Brain microvascular endothelial cell (primary cell): ENCODE data around the gene SLC5A5.

Experiments used
- DNase-seq: peaks from one replicate; pipeline ENCODE4 v3.0.0-alpha.2; 2020
- H3K27ac ChIP-seq: fragments of 250-450 bp; sonication (Bioruptor Pico); 2 replicates; pipeline ENCODE4 v1.5.1; 2020; ENCODE audit warnings: mild to moderate bottlenecking, moderate library complexity
- H3K27me3 ChIP-seq: fragments of 250-450 bp; sonication (Bioruptor Pico); replicated peaks from 2 replicates; pipeline ENCODE4 v1.5.1; 2020; ENCODE audit warnings: mild to moderate bottlenecking
- H3K36me3 ChIP-seq: fragments of 250-450 bp; sonication (Bioruptor Pico); replicated peaks from 2 replicates; pipeline ENCODE4 v1.5.1; 2020; ENCODE audit warnings: mild to moderate bottlenecking
- H3K4me3 ChIP-seq: 2 replicates; pipeline ENCODE4 v1.5.1; 2011; ENCODE audit warnings: low read depth, mild to moderate bottlenecking, control low read depth, low read length, moderate library complexity
- CTCF ChIP-seq: IDR thresholded peaks from 2 replicates; pipeline ENCODE4 v1.5.1; 2011; ENCODE audit warnings: low read depth, mild to moderate bottlenecking, moderate library complexity, low read length, control low read depth, inconsistent platforms; ENCODE audit errors: missing control alignments
- in situ Hi-C: cut with HindIII; loops from 2 replicates; pipeline ENCODE4 v1.10.0; 2017; ENCODE audit warnings: low sequenced_read_pairs, low pct_ligation_motif_present

Gene SLC5A5

DNA sequence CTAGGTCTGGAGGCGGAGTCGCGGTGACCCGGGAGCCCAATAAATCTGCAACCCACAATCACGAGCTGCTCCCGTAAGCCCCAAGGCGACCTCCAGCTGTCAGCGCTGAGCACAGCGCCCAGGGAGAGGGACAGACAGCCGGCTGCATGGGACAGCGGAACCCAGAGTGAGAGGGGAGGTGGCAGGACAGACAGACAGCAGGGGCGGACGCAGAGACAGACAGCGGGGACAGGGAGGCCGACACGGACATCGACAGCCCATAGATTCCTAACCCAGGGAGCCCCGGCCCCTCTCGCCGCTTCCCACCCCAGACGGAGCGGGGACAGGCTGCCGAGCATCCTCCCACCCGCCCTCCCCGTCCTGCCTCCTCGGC, at the start of gene SLC5A5:
TSS of gene SLC5A5 (plus strand) at position 68 of the 373 bp plus-strand sequence. CDS start 375 bp downstream, outside the sequence.
- TF ChIP-seq CTCF, result no peak
- Histone ChIP-seq H3K36me3 (no peaks in the 10 kb centered on the region), H3K27me3 (peaks cover 52% of the 10 kb centered on the region), H3K27ac (no peak within 1 kb of the TSS), H3K4me3 (no peak within 1 kb of the TSS)
- no peak for DNase-seq
- in situ Hi-C loops, result no loop called here

DNA sequence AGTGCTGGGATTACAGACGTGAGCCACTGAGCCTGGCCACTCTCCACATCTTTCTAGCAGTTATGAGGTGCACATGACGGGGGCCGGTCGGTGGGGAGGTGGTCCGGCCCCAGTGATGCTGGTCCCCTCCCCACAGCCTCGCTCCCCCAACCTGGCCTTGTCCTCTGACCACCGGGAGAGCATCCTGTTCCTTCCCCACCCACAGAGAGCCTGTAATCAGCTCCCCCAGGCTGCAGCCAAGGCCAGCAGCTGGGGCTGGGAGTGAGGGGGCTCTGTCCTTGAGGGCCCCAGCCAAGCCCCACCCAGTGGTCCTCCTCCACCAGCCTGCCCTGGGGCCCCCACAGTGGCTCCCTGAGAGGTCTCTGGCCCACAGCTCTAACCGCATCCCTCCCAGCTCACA, 47.4 kb upstream of the SLC5A5 start:
- DNase-seq, result no peak
- in situ Hi-C loops, result no loop called here
- TF ChIP-seq CTCF, result no peak
- no peak overlapping the region for H3K4me3 ChIP-seq
- no peak overlapping the region for H3K27ac ChIP-seq
- no peaks in the 10 kb centered on the region for H3K36me3 ChIP-seq
- H3K27me3 ChIP-seq, result peaks cover 1% of the 10 kb centered on the region

DNA sequence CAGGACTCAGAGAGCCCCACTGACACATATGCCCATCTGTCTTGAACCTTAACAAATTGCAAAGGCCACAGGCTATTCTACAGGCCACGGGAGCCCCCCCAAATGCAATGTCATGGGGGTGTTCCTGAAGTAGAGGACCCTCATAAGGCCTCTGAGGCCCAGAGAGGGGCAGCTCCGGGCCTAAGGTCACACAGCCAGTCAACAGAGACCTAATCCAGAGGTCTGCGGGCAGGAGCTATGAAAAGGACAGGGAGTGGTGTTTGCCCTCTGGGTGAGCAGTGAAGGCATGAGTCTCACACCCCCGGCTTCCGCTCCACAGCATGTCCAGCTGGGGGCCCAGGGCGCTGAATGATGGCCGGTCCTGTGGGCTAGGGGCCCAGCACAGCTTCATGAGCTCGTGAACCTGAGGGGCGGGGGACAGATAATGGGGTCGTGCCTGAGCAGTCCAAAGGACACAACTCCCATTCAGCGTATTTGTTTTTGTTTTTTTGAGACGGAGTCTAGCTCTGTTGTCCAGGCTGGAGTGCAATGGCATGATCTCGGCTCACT, 45.2 kb upstream of the SLC5A5 start:
- Histone ChIP-seq H3K4me3 (no peak overlapping the region), H3K27ac (no peak overlapping the region), H3K36me3 (no peaks in the 10 kb centered on the region), H3K27me3 (peaks cover 1% of the 10 kb centered on the region)
- in situ Hi-C loops, result no loop called here
- no peak for TF ChIP-seq CTCF
- no peak for DNase-seq

DNA sequence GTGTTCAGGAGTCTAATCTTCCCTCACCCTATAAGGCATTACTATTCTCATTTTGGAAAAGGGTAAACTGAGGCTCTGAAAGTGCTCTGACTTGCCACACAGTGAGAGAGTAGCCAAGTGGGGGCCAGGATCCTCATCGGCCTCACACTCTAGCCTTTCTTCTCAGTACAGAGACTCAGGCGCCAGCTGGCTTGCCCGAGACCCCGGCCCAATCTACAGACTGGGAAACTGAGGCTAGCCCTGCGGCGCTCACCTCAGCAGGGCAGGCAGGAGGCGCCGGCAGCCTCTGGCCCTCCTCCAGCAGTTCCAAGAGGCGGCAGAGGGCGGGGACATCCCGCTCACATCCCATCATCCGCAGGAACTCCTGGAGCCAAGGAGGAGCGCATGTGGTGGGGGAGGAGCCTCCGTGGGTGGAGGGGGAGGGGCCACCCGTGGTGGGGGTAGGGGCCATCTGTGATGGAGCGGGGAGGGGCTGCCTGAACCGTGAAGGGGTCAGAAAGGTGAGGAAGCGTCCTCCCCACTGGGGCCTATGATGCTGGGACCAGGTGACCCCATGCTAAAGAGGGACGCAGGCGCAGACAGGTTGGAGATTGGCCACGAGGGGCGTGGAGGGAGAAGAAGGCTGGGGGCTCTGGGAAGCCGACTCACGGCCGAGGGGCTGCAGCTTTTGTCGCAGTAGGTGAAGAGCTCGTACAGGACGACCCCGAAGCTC, 41.7 kb upstream of the SLC5A5 start:
- peak; percentile 14 for DNase-seq
- Histone ChIP-seq H3K36me3 (no peaks in the 10 kb centered on the region), H3K4me3 (peak overlapping the region; percentile 35), H3K27me3 (no peaks in the 10 kb centered on the region), H3K27ac (no peak overlapping the region)
- in situ Hi-C loops, result no loop called here
- no peak for TF ChIP-seq CTCF

DNA sequence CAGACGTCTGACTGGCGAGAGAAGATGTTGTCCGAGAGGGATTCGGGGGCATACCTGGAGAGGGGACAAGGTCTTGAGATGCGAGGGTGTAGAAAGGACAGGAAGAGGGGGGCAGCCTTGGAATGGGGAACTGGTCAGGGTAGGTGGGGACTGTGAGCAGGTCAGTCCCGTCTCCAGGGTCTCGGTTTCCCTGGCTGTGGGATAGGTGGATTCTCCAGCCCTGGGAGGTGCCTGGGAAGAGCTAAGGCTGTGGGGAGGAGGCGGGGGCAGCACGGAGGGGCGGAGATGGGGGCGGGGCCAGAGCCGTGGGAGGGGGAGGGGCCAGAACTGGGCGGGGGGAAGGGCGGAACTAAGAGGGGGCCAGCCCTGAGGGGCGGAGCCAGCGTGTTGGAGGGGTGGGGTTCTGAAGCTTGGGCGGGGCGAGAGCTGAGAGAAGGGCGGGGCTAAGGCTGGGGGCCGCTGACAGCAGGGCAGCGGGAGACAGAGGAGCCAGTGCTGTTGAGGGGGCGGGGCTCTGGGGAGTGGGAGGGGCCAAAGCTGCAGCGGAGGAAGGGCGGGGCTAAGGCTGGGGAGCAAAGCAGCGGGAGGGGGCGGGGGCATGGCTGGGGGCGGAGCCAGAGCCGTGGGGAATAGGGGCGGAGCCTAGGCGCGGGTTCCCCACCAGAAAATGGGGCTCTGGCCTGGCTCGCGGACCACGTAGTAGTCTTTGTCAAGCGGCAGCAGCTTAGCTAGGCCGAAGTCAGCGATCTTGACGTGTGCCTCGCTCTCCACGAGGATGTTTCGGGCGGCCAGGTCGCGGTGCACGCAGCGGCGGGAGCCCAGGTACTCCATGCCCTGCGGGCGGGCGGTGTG, 41.0 kb upstream of the SLC5A5 start:
- in situ Hi-C loops, result no loop called here
- no peak overlapping the region for H3K27ac ChIP-seq
- no peaks in the 10 kb centered on the region for H3K36me3 ChIP-seq
- H3K4me3 ChIP-seq, result peak overlapping the region; percentile 36
- peak; percentile 81 for DNase-seq
- TF ChIP-seq CTCF, result no peak
- no peaks in the 10 kb centered on the region for H3K27me3 ChIP-seq
